Esophagus muscularis mucosa (tissue), 4 donors: Measurements from ENCODE around the gene THSD4. TPM values are rescaled to one million over a fixed set of nuclear protein-coding genes. Genes with fewer than 3 reads are reported as not detected.
"Not testable (repeated sequence)": the region's sequence is repeated elsewhere in the genome, so short reads cannot be mapped to it uniquely, and the experiment has no call there.

Experiments
- DNase-seq: peaks from one replicate; pipeline ENCODE4 v3.0.0-alpha.2; 2017; ENCODE audit errors: extremely low spot score
- H3K27ac ChIP-seq, 4 donors: fragments of 200-600 bp; sonication (generic); replicated peaks in 1 of 4; 1 replicate in 3 of 4; 2 replicates in 1 of 4; pipeline ENCODE4 v1.5.1; 2016 to 2019; ENCODE audit warnings: mild to moderate bottlenecking in 1 of 4
- H3K27me3 ChIP-seq, 4 donors: fragments of 200-600 bp; sonication (generic); one replicate each; pipeline versions ENCODE4 v1.5.1 to v1.6.0; 2016 to 2019
- H3K36me3 ChIP-seq, 4 donors: fragments of 200-600 bp; sonication (generic); one replicate each; pipeline ENCODE4 v1.5.1; 2016 to 2019
- H3K4me1 ChIP-seq, 4 donors: fragments of 200-600 bp; sonication (generic); one replicate each; pipeline ENCODE4 v1.5.1; 2016 to 2019
- H3K4me3 ChIP-seq, 4 donors: fragments of 200-600 bp; sonication (generic); 1 replicate in 2 of 4; 2 replicates in 2 of 4; pipeline ENCODE4 v1.5.1; 2016 to 2019; ENCODE audit warnings: mild to moderate bottlenecking in 4 of 4, moderate library complexity in 1 of 4
- H3K9me3 ChIP-seq, 4 donors: fragments of 200-600 bp; sonication (generic); 1 replicate in 3 of 4; 2 replicates in 1 of 4; pipeline ENCODE4 v1.5.1; 2016 to 2019
- CTCF ChIP-seq, 3 experiments: fragments of 200-600 bp in 2 of 3; fragments of 450-650 bp in 1 of 3; sonication (generic) in 2 of 3; IDR thresholded peaks; one replicate each; pipeline ENCODE4 v1.5.1; 2017 to 2019; ENCODE audit warnings: antibody characterized with exemption in 3 of 3, mild to moderate bottlenecking in 2 of 3, moderate library complexity in 1 of 3
- EP300 ChIP-seq: sonication (generic); formaldehyde crosslinking; IDR thresholded peaks from one replicate; pipeline ENCODE4 v1.6.1; 2017; ENCODE audit warnings: antibody characterized with exemption
- POLR2A ChIP-seq: fragments of 450-650 bp; IDR thresholded peaks from one replicate; pipeline ENCODE4 v1.6.1; 2017; ENCODE audit warnings: antibody characterized with exemption, moderate library complexity, mild to moderate bottlenecking, low read depth
- POLR2AphosphoS5 ChIP-seq, 2 donors: sonication (generic); formaldehyde crosslinking; IDR thresholded peaks; one replicate each; pipeline ENCODE4 v1.6.1; 2017; ENCODE audit warnings: antibody characterized with exemption in 2 of 2
- whole genome bisulfite sequencing: methylation state at CpG from one replicate; pipeline ENCODE4 v1.1.5; 2018; 5-methylcytosine and 5-hydroxymethylcytosine counted together
- intact Hi-C: fragments of 100-400 bp; cut with DNase I; formaldehyde crosslinking; loops from one replicate; pipeline ENCODE4 v1.15.1; 2023
- total RNA-seq, 4 donors: library from RNA; depleted of rRNA; stranded (reverse); fragments of >200 nt; gene quantifications; one replicate each; pipeline versions ENCODE4 v1.1.0 to v1.2.1, GENCODE V29; 2016

Gene THSD4
- total RNA-seq, 4 donors from 2014 or later: 3.2 to 6.6 (median 5.6) TPM

DNA sequence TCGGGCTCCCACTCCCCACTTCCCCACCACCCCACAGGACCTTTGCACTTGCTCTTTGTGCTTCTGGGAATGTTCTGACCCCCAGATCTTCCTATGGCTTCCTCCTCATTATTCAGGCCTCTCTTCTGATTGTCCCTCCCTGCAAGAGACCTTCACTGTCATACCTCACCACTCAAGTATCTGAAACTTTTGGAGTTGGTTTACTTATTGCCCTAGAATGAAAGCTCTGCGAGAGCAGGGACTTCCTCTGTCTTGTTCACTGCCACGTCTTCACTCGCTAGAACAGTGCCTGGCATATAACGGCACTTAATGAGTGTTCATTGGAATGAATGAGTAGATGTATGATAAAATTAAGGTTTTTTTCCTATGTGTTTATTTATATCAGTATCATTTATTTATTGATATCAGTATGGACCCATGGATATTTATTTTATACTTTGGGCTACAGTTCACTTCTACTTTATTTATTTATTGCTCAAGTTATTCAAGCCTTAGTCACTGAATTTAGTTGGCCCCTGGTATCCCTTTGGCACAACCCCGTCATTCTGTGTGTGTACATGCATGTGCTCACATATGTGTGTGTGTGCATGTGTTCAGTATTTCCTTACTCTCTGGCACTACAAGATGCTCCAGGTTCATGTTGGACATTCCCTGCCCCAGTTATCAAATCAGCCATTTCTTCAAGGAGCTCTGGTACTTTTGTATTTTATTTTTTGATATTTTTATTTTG lies 197.6 kb downstream of the THSD4 start:
- Histone ChIP-seq H3K36me3 (no peaks in the 10 kb centered on the region), H3K27me3 (no peaks in the 10 kb centered on the region), H3K27ac (no peak overlapping the region), H3K9me3 (no peaks in the 10 kb centered on the region), H3K4me1 (peaks cover 0 to 4% (median 4%) of the 10 kb centered on the region in 4 donors), H3K4me3 (no peak overlapping the region)
- peak; percentile 42 for DNase-seq
- TF ChIP-seq POLR2AphosphoS5 (IDR thresholded peaks at IDR 0.05): no peak
- intact Hi-C loops: no loop called here
- 91% methylated on average over 6 of the region's 6 CpGs for WGBS

DNA sequence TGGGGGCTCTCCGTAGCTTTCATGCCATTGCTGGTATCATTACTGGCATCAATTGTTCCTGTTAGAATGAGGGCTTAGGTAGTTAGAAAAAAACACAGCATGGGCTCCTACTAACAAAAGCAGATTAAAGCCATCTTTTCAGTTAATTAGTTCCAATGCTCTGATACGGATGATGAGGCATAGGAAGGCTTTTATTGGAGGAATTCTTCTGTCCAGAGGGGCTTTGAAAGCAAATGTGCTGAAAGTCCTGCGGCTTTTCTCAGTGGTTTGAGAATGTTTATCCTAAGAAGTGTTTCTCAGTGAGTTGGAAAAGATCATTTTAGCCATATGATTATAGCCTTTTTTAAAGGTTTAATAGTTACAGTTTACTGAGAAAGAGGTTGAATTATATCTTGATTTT lies 198.5 kb downstream of the THSD4 start:
- no peaks in the 10 kb centered on the region for H3K9me3 ChIP-seq
- no peak for DNase-seq
- peaks cover 0 to 4% (median 4%) of the 10 kb centered on the region in 4 donors for H3K4me1 ChIP-seq
- H3K27me3 ChIP-seq: no peaks in the 10 kb centered on the region
- H3K27ac ChIP-seq: no peak overlapping the region
- H3K4me3 ChIP-seq: no peak overlapping the region
- no peaks in the 10 kb centered on the region for H3K36me3 ChIP-seq
- TF ChIP-seq POLR2AphosphoS5 (IDR thresholded peaks at IDR 0.05): no peak
- 96% methylated on average over 3 of the region's 3 CpGs for WGBS
- intact Hi-C loops: no loop called here

- TF ChIP-seq CTCF (IDR thresholded peaks at IDR 0.05): no peak
- TF ChIP-seq EP300: no peak
- no peak for TF ChIP-seq POLR2A
- no peak for TF ChIP-seq POLR2AphosphoS5 (IDR thresholded peaks at IDR 0.05)
- intact Hi-C loops: no loop called here
- H3K4me1 ChIP-seq: peaks cover 0 to 4% (median 4%) of the 10 kb centered on the region in 4 donors
- H3K36me3 ChIP-seq: no peaks in the 10 kb centered on the region
- no peaks in the 10 kb centered on the region for H3K9me3 ChIP-seq
- WGBS: 96% methylated on average over 2 of the region's 2 CpGs
- H3K27ac ChIP-seq: no peak overlapping the region
- no peaks in the 10 kb centered on the region for H3K27me3 ChIP-seq
- no peak overlapping the region for H3K4me3 ChIP-seq
- DNase-seq: no peak
Observed at GRCh38 chr15:71314956-71315537, 199.8 kb downstream of the THSD4 start.

- no peak overlapping the region for H3K4me3 ChIP-seq
- H3K36me3 ChIP-seq: no peaks in the 10 kb centered on the region
- H3K27me3 ChIP-seq: no peaks in the 10 kb centered on the region
- 71% methylated on average over 1 of the region's 1 CpG for WGBS
- intact Hi-C loops: no loop called here
- no peak for DNase-seq
- TF ChIP-seq POLR2AphosphoS5 (IDR thresholded peaks at IDR 0.05): no peak
- no peak for TF ChIP-seq POLR2A
- no peak for TF ChIP-seq CTCF (IDR thresholded peaks at IDR 0.05)
- TF ChIP-seq EP300: no peak
- no peaks in the 10 kb centered on the region for H3K9me3 ChIP-seq
- peaks cover 0 to 4% (median 4%) of the 10 kb centered on the region in 4 donors for H3K4me1 ChIP-seq
- H3K27ac ChIP-seq: peak overlapping the region in 2 of 4 donors; percentile 14 to 29
Observed at GRCh38 chr15:71316911-71317310, 201.6 kb downstream of the THSD4 start.

- WGBS: 100% methylated on average over 3 of the region's 3 CpGs
- H3K4me1 ChIP-seq, H3K27ac ChIP-seq, intact Hi-C loops, H3K36me3 ChIP-seq, H3K4me3 ChIP-seq, H3K27me3 ChIP-seq, H3K9me3 ChIP-seq, DNase-seq: not testable (repeated sequence)
Observed at GRCh38 chr15:71319424-71319823, 204.2 kb downstream of the THSD4 start.

DNA sequence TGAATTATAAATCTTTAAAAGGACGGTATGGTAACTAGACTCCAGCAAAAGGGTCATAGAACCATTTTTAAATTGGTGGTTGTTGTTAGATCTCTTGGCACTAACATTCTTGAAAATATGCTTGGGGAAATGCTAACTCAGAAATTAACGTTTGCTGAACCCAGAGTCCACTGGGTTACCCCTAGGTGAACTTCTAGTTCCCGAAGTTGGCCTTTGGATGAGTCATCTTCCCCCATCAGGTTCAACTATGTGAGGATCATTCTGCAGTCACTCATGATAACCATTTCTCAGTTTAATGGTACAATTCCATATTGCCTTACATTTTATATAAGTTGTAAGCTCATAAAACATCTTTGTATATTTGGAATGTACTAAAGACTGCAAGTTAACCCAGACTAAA lies 204.7 kb downstream of the THSD4 start:
- WGBS: 94% methylated on average over 3 of the region's 3 CpGs
- Histone ChIP-seq H3K4me3 (no peak overlapping the region), H3K4me1 (peaks cover 0 to 4% (median 1%) of the 10 kb centered on the region in 4 donors), H3K27ac (no peak overlapping the region), H3K36me3 (no peaks in the 10 kb centered on the region), H3K9me3 (no peaks in the 10 kb centered on the region), H3K27me3 (no peaks in the 10 kb centered on the region)
- intact Hi-C loops: no loop called here
- DNase-seq: no peak
- TF ChIP-seq EP300: no peak
- no peak for TF ChIP-seq POLR2AphosphoS5 (IDR thresholded peaks at IDR 0.05)
- TF ChIP-seq POLR2A: no peak
- no peak for TF ChIP-seq CTCF (IDR thresholded peaks at IDR 0.05)
